Measurements from ENCODE around the gene SPEG. TPM values are rescaled to one million over a fixed set of nuclear protein-coding genes. Genes with fewer than 3 reads are reported as not detected.

SPEG gene
- total RNA-seq, 1 experiment from 2014 or later = 30.7 TPM

- Histone ChIP-seq H3K27ac (ENCODE audit: low read length) (no peak overlapping the region), H3K79me2 (ENCODE audit: low read length) (no peaks in the 10 kb centered on the region), H3K4me2 (ENCODE audit: low read length) (no peak overlapping the region), H3K27me3 (ENCODE audit: low read length) (no peaks in the 10 kb centered on the region), H3F3A (ENCODE audit: low read length, unreplicated experiment) (no peaks in the 10 kb centered on the region), H3K4me3 (ENCODE audit: low read length) (no peak overlapping the region), H3K9ac (ENCODE audit: low read length) (no peak overlapping the region), H2AFZ (ENCODE audit: low read length) (no peak overlapping the region), H3K4me1 (ENCODE audit: insufficient read depth, low read length) (no peaks in the 10 kb centered on the region), H4K20me1 (ENCODE audit: low read length) (no peaks in the 10 kb centered on the region), H3K9me3 (ENCODE audit: low read length) (no peaks in the 10 kb centered on the region), H3K9me2 (replicated peaks; ENCODE audit: low read length) (no peaks in the 10 kb centered on the region), H3K36me3 (ENCODE audit: low read depth, low read length) (no peaks in the 10 kb centered on the region)
- intact Hi-C loops (cut with micrococcal nuclease) = no loop called here
- DNase-seq = no peak
- POLR2A ChIA-PET (ENCODE audit: unreplicated experiment) = interaction anchor here (0.7 kb wide), 1 partner anchor 298 kb away, joined by 3 read pairs; no protein-coding TSS in a partner anchor
- no peak for TF ChIP-seq CTCF (conservative IDR thresholded peaks at IDR 0.05; ENCODE audit: low read depth, low read length)
- no peak for TF ChIP-seq EZH2phosphoT487 (IDR thresholded peaks at IDR 0.05; ENCODE audit: borderline replicate concordance, low read length)
- no peak for TF ChIP-seq EZH2 (IDR thresholded peaks at IDR 0.05; ENCODE audit: low read length, unreplicated experiment)
- ATAC-seq = no peak
- CTCF ChIA-PET = no interaction called here
- no TSS peak for BruUV-seq (replicated peaks)
Measured at GRCh38 chr2:219416235-219416602, 18.4 kb upstream of the SPEG start.

GRCh38 chr2:219416938-219417337, 17.7 kb upstream of the SPEG start:
- no peaks in the 10 kb centered on the region for H3K79me2 ChIP-seq (ENCODE audit: low read length)
- ChIA-PET POLR2A (ENCODE audit: unreplicated experiment) (interaction anchor here (0.7 kb wide), 1 partner anchor 299 kb away, joined by 3 read pairs; no protein-coding TSS in a partner anchor), CTCF (no interaction called here)
- intact Hi-C loops (cut with micrococcal nuclease) = no loop called here
- no peak overlapping the region for H2AFZ ChIP-seq (ENCODE audit: low read length)
- H3K4me2 ChIP-seq (ENCODE audit: low read length) = no peak overlapping the region
- BruUV-seq (replicated peaks) = no TSS peak
- no peak for ATAC-seq
- H3K4me1 ChIP-seq (ENCODE audit: insufficient read depth, low read length) = no peaks in the 10 kb centered on the region
- H3K27ac ChIP-seq (ENCODE audit: low read length) = no peak overlapping the region
- H3K9me2 ChIP-seq (replicated peaks; ENCODE audit: low read length) = no peaks in the 10 kb centered on the region
- H3F3A ChIP-seq (ENCODE audit: low read length, unreplicated experiment) = no peaks in the 10 kb centered on the region
- no peaks in the 10 kb centered on the region for H3K27me3 ChIP-seq (ENCODE audit: low read length)
- DNase-seq = no peak
- no peaks in the 10 kb centered on the region for H4K20me1 ChIP-seq (ENCODE audit: low read length)
- H3K4me3 ChIP-seq (ENCODE audit: low read length) = no peak overlapping the region
- no peaks in the 10 kb centered on the region for H3K9me3 ChIP-seq (ENCODE audit: low read length)
- no peaks in the 10 kb centered on the region for H3K36me3 ChIP-seq (ENCODE audit: low read depth, low read length)
- no peak overlapping the region for H3K9ac ChIP-seq (ENCODE audit: low read length)
- TF ChIP-seq EZH2phosphoT487 (IDR thresholded peaks at IDR 0.05; ENCODE audit: borderline replicate concordance, low read length) = no peak
- TF ChIP-seq CTCF (conservative IDR thresholded peaks at IDR 0.05; ENCODE audit: low read depth, low read length) = no peak
- no peak for TF ChIP-seq EZH2 (IDR thresholded peaks at IDR 0.05; ENCODE audit: low read length, unreplicated experiment)

- ChIA-PET POLR2A (ENCODE audit: unreplicated experiment) (no interaction called here), CTCF (no interaction called here)
- Histone ChIP-seq H3K9me3 (ENCODE audit: low read length) (no peaks in the 10 kb centered on the region), H3F3A (ENCODE audit: low read length, unreplicated experiment) (no peaks in the 10 kb centered on the region), H3K9ac (ENCODE audit: low read length) (no peak overlapping the region), H4K20me1 (ENCODE audit: low read length) (no peaks in the 10 kb centered on the region), H2AFZ (ENCODE audit: low read length) (no peak overlapping the region), H3K36me3 (ENCODE audit: low read depth, low read length) (no peaks in the 10 kb centered on the region), H3K4me1 (ENCODE audit: insufficient read depth, low read length) (no peaks in the 10 kb centered on the region), H3K4me3 (ENCODE audit: low read length) (no peak overlapping the region), H3K9me2 (replicated peaks; ENCODE audit: low read length) (no peaks in the 10 kb centered on the region), H3K27ac (ENCODE audit: low read length) (no peak overlapping the region), H3K79me2 (ENCODE audit: low read length) (no peaks in the 10 kb centered on the region), H3K27me3 (ENCODE audit: low read length) (no peaks in the 10 kb centered on the region), H3K4me2 (ENCODE audit: low read length) (no peak overlapping the region)
- no peak for DNase-seq
- no peak for TF ChIP-seq CTCF (conservative IDR thresholded peaks at IDR 0.05; ENCODE audit: low read depth, low read length)
- TF ChIP-seq EZH2 (IDR thresholded peaks at IDR 0.05; ENCODE audit: low read length, unreplicated experiment) = no peak
- TF ChIP-seq EZH2phosphoT487 (IDR thresholded peaks at IDR 0.05; ENCODE audit: borderline replicate concordance, low read length) = no peak
- intact Hi-C loops (cut with micrococcal nuclease) = no loop called here
- no TSS peak for BruUV-seq (replicated peaks)
- no peak for ATAC-seq
Measured at GRCh38 chr2:219417374-219417773, 17.3 kb upstream of the SPEG start.

Measured in PC-3 (cell line).